Testis (tissue), 3 donors: ENCODE results near the gene UBA1. TPM values are rescaled to one million over a fixed set of nuclear protein-coding genes. Genes with fewer than 3 reads are reported as not detected.

Source experiments
- DNase-seq: peaks from one replicate; pipeline ENCODE4 v3.0.0-alpha.2; 2019
- H3K27ac ChIP-seq, 2 donors: fragments of 200-600 bp; sonication (generic); one replicate each; pipeline ENCODE4 v1.5.1; 2019
- H3K27me3 ChIP-seq: fragments of 200-600 bp; sonication (generic); one replicate; pipeline ENCODE4 v1.5.1; 2019
- H3K36me3 ChIP-seq: fragments of 200-600 bp; sonication (generic); one replicate; pipeline ENCODE4 v1.5.1; 2017; ENCODE audit warnings: low read depth; ENCODE audit errors: missing control alignments
- H3K4me1 ChIP-seq: fragments of 200-600 bp; sonication (generic); one replicate; pipeline ENCODE4 v1.5.1; 2019
- H3K4me3 ChIP-seq, 2 donors: fragments of 200-600 bp; sonication (generic); one replicate each; pipeline ENCODE4 v1.5.1; 2017 to 2019
- H3K9me3 ChIP-seq: fragments of 200-600 bp; sonication (generic); one replicate; pipeline ENCODE4 v1.5.1; 2017
- POLR2A ChIP-seq: fragments of 450-650 bp; IDR thresholded peaks from one replicate; pipeline ENCODE4 v1.6.1; 2017; ENCODE audit warnings: antibody characterized with exemption, mild to moderate bottlenecking, moderate library complexity
- WGBS, 2 donors: methylation state at CpG; one replicate each; pipeline ENCODE4 v1.1.5; 2018; 5-methylcytosine and 5-hydroxymethylcytosine counted together
- intact Hi-C: fragments of 100-400 bp; cut with DNase I; formaldehyde crosslinking; loops from one replicate; pipeline ENCODE4 v1.15.1; 2023; ENCODE audit warnings: low total_unique reads
- polyA plus RNA-seq: library from polyadenylated mRNA; stranded (reverse); fragments of 350-450 nt; fragmentation: Illumina TruSeq; extraction: RNeasy Lipid Tissue Mini Kit (QIAGEN cat#74804); gene quantifications from one replicate; pipeline ENCODE4 v1.2.3, GENCODE V29; 2014; ENCODE audit warnings: low read depth, low replicate concordance; ENCODE audit not compliant: insufficient read depth
- total RNA-seq, 2 donors: library from RNA; depleted of rRNA; stranded (reverse); fragments of >200 nt; gene quantifications; one replicate each; pipeline ENCODE4 v1.2.3, GENCODE V29; 2016
- TF ChIP-seq, protein P1 (sequence below), 3 experiments: fragments of 450-650 bp in 2 of 3; fragments of 200-600 bp in 1 of 3; sonication (generic) in 1 of 3; IDR thresholded peaks; one replicate each; pipeline ENCODE4 v1.5.1; 2016 to 2019; ENCODE audit warnings: antibody characterized with exemption in 3 of 3, mild to moderate bottlenecking in 2 of 3, moderate library complexity in 1 of 3

The UBA1 gene
- total and polyA plus RNA-seq, 3 donors from 2014 or later: 207 to 338 (median 243) TPM

DNA sequence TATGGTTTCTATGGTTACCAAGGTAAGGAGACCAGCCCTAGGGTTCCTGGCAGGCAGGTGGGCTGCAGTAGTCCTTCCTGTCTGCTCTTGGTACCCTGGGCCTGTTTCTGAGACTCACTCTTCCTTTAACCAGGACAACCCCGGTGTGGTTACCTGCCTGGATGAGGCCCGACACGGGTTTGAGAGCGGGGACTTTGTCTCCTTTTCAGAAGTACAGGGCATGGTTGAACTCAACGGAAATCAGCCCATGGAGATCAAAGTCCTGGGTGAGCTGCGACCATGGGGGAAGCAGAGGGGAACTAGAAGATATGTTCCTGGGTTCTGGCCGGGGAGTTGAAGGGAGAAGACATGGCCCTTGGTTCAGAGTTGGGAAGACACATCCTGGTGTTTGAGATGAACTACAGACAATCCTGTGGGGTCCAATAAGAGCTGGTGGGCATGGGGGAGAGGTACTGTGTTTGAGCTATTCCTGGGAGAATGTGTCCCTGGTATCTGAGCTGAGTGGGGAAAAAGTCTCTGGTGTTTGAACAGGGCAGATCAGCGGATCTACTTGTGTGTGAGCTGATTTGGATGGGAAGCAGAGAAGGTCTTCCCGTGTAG lies 7.8 kb downstream of the UBA1 start:
- no peak for DNase-seq
- intact Hi-C loops: no loop called here
- Histone ChIP-seq H3K9me3 (no peaks in the 10 kb centered on the region), H3K36me3 (no peaks in the 10 kb centered on the region), H3K27me3 (no peaks in the 10 kb centered on the region), H3K4me1 (no peaks in the 10 kb centered on the region), H3K4me3 (no peak overlapping the region), H3K27ac (no peak overlapping the region)
- WGBS, 2 donors: 74 to 92% methylated on average over 6 to 8 of the region's 9 CpGs
- TF ChIP-seq, protein P1, sequence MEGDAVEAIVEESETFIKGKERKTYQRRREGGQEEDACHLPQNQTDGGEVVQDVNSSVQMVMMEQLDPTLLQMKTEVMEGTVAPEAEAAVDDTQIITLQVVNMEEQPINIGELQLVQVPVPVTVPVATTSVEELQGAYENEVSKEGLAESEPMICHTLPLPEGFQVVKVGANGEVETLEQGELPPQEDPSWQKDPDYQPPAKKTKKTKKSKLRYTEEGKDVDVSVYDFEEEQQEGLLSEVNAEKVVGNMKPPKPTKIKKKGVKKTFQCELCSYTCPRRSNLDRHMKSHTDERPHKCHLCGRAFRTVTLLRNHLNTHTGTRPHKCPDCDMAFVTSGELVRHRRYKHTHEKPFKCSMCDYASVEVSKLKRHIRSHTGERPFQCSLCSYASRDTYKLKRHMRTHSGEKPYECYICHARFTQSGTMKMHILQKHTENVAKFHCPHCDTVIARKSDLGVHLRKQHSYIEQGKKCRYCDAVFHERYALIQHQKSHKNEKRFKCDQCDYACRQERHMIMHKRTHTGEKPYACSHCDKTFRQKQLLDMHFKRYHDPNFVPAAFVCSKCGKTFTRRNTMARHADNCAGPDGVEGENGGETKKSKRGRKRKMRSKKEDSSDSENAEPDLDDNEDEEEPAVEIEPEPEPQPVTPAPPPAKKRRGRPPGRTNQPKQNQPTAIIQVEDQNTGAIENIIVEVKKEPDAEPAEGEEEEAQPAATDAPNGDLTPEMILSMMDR (IDR thresholded peaks at IDR 0.05): no peak
- no peak for TF ChIP-seq POLR2A

DNA sequence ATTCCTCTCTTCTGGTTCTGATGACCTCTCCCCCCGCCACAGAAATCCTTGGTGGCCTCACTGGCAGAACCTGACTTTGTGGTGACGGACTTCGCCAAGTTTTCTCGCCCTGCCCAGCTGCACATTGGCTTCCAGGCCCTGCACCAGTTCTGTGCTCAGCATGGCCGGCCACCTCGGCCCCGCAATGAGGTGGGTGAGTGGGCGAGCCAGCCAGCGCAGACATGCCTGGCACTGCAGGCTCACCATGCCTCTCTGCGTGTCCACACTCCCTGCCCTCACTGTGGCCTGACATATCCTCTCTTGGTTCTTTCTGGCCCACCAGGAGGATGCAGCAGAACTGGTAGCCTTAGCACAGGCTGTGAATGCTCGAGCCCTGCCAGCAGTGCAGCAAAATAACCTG lies 8.7 kb downstream of the UBA1 start:
- no peak overlapping the region for H3K27ac ChIP-seq
- no peak overlapping the region for H3K4me3 ChIP-seq
- no peak for DNase-seq
- TF ChIP-seq, protein P1 (IDR thresholded peaks at IDR 0.05): no peak
- no peak for TF ChIP-seq POLR2A
- no peaks in the 10 kb centered on the region for H3K36me3 ChIP-seq
- intact Hi-C loops: no loop called here
- H3K9me3 ChIP-seq: no peaks in the 10 kb centered on the region
- H3K27me3 ChIP-seq: no peaks in the 10 kb centered on the region
- no peaks in the 10 kb centered on the region for H3K4me1 ChIP-seq
- 87 to 93% methylated on average over 3 to 4 of the region's 11 CpGs for WGBS, 2 donors

DNA sequence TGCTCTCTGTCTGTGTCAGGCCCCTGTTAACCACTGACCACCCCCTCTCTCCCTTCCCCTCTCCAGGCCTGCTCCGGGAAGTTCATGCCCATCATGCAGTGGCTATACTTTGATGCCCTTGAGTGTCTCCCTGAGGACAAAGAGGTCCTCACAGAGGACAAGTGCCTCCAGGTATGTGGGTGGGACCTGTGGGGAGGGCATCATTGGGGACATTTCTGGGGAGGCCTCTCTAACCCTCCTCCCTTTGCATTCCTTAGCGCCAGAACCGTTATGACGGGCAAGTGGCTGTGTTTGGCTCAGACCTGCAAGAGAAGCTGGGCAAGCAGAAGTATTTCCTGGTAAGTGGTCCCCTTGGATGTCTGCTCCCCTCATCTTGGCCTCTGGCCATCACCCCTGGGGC lies 9.2 kb downstream of the UBA1 start:
- no peaks in the 10 kb centered on the region for H3K36me3 ChIP-seq
- no peaks in the 10 kb centered on the region for H3K9me3 ChIP-seq
- H3K27ac ChIP-seq: no peak overlapping the region
- 54% methylated on average over 4 of the region's 4 CpGs; no CpG with 5 or more reads in 1 of the 2 donors for WGBS, 2 donors
- H3K4me1 ChIP-seq: no peaks in the 10 kb centered on the region
- DNase-seq: no peak
- H3K4me3 ChIP-seq: no peak overlapping the region
- no peaks in the 10 kb centered on the region for H3K27me3 ChIP-seq
- TF ChIP-seq, protein P1 (IDR thresholded peaks at IDR 0.05): no peak
- no peak for TF ChIP-seq POLR2A
- intact Hi-C loops: no loop called here

DNA sequence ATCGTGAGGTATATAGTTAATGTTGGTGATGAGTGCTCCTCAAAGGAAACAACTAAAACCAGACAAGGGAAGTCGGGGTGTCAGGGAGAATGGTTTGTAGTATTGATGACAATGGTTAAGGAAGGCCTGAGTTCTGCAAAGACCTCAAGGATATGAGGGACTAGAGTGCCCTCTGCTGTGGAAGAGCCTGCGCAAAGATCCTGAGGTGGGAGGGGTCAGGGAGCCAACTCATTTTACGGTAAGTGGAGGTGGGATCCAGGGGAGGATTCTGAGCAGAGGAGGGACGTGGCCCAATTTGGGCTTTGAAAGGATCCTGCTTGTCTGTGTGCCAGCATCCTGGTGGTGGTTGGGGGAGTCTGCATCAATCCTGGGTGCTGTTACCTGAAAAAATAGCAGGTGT lies 11.3 kb downstream of the UBA1 start:
- TF ChIP-seq POLR2A: no peak
- TF ChIP-seq, protein P1 (IDR thresholded peaks at IDR 0.05): no peak
- Histone ChIP-seq H3K9me3 (no peaks in the 10 kb centered on the region), H3K27ac (no peak overlapping the region), H3K27me3 (no peaks in the 10 kb centered on the region), H3K4me3 (no peak overlapping the region), H3K4me1 (no peaks in the 10 kb centered on the region), H3K36me3 (no peaks in the 10 kb centered on the region)
- 55 to 60% methylated on average over 5 of the region's 5 CpGs for WGBS, 2 donors
- DNase-seq: no peak
- intact Hi-C loops: no loop called here

DNA sequence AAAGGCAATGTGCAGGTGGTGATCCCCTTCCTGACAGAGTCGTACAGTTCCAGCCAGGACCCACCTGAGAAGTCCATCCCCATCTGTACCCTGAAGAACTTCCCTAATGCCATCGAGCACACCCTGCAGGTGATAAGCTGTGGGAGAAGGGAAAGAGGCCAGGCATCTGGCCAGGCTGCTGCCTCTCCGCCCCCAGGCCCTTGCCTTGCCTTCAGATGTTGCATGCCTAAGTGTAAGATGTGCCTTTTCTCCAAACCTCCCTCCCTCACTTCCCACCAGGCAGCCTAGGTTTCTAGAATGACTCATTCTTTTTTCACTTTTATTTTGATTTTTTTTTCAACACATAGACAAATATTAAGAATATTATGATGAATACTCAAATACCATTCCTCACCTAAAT lies 12.7 kb downstream of the UBA1 start:
- 51 to 70% methylated on average over 3 of the region's 3 CpGs for WGBS, 2 donors
- Histone ChIP-seq H3K9me3 (no peaks in the 10 kb centered on the region), H3K4me1 (no peaks in the 10 kb centered on the region), H3K4me3 (no peak overlapping the region), H3K27ac (no peak overlapping the region), H3K36me3 (no peaks in the 10 kb centered on the region), H3K27me3 (no peaks in the 10 kb centered on the region)
- no peak for TF ChIP-seq POLR2A
- TF ChIP-seq, protein P1 (IDR thresholded peaks at IDR 0.05): no peak
- DNase-seq: no peak
- intact Hi-C loops: no loop called here
